Peyer's patch (tissue), 4 donors: ENCODE data around the gene S1PR1. TPM values are rescaled to one million over a fixed set of nuclear protein-coding genes. Genes with fewer than 3 reads are reported as not detected.
"Not testable (repeated sequence)": the region's sequence is repeated elsewhere in the genome, so short reads cannot be mapped to it uniquely, and the experiment has no call there.

Experiments used
- DNase-seq, 3 donors: peaks; one replicate each; pipeline ENCODE4 v3.0.0-alpha.2; 2017 to 2019
- H3K27ac ChIP-seq, 4 donors: fragments of 200-600 bp; sonication (generic); one replicate each; pipeline ENCODE4 v1.5.1; 2016 to 2019
- H3K27me3 ChIP-seq, 2 donors: fragments of 200-600 bp; sonication (generic); one replicate each; pipeline ENCODE4 v1.5.1; 2019
- H3K36me3 ChIP-seq, 3 donors: fragments of 200-600 bp; sonication (generic); one replicate each; pipeline ENCODE4 v1.5.1; 2016 to 2019
- H3K4me1 ChIP-seq, 4 donors: fragments of 200-600 bp; sonication (generic); one replicate each; pipeline ENCODE4 v1.5.1; 2016 to 2019
- H3K4me3 ChIP-seq, 4 donors: fragments of 200-600 bp; sonication (generic); 1 replicate in 3 of 4; 2 replicates in 1 of 4; pipeline ENCODE4 v1.5.1; 2016 to 2019; ENCODE audit warnings: mild to moderate bottlenecking in 1 of 4
- H3K9me3 ChIP-seq, 4 donors: fragments of 200-600 bp; sonication (generic); one replicate each; pipeline ENCODE4 v1.5.1; 2016 to 2019; ENCODE audit warnings: mild to moderate bottlenecking in 1 of 4
- CTCF ChIP-seq, 6 experiments: fragments of 450-650 bp in 4 of 6; fragments of 200-600 bp in 2 of 6; sonication (generic) in 1 of 6; IDR thresholded peaks; one replicate each; pipeline ENCODE4 v1.5.1; 2017 to 2019; ENCODE audit warnings: antibody characterized with exemption in 6 of 6, mild to moderate bottlenecking in 3 of 6, moderate library complexity in 1 of 6
- POLR2A ChIP-seq, 2 donors: fragments of 450-650 bp; IDR thresholded peaks; one replicate each; pipeline ENCODE4 v1.5.1; 2017; ENCODE audit warnings: antibody characterized with exemption in 2 of 2, mild to moderate bottlenecking in 2 of 2, moderate library complexity in 2 of 2
- total RNA-seq, 4 donors: library from RNA; depleted of rRNA; stranded (reverse); fragments of >200 nt; gene quantifications; one replicate each; pipeline ENCODE4 v1.1.0, GENCODE V29; 2016

S1PR1 gene
- total RNA-seq, result 10 to 100 TPM in 3 of 4 donors, 1 to 10 TPM in 1; 3.0 to 27.2 (median 19.3) TPM

DNA sequence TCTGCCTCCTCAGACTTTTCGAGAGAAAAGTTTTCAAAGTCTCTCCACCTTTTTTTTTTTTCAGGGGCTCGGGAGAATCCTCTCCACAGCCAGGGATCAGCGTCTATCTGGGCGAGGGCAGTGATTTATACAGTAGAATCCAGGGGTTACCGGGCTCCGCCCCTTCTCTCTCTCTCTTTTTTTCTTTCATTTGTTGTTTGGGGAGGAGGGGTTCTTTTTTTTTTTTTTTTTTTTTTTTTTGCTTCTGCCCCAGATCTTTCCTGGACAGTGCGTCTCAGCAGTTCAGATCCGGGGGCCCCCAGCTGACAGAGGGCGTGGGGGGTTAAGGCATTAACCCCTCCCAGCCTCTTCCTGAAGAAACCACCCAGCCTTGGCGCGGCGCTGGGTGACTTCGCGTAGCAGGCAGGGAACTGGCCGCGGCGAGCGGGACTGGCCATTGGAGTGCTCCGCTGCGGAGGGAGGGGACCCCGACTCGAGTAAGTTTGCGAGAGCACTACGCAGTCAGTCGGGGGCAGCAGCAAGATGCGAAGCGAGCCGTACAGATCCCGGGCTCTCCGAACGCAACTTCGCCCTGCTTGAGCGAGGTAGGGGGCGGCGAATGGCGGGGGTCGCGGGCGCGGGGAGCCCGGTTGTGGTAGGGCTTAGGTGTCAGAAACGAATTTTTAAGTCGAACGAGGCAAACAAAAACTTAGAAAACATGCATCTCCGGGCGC is at the start of gene S1PR1:
Gene S1PR1, plus strand, starts transcription at position 504 of the 713 bp plus-strand sequence. CDS start 1,966 bp downstream, outside the sequence.
- Histone ChIP-seq H3K9me3 (no peaks in the 10 kb centered on the region), H3K27ac (peak within 1 kb of the TSS; percentile 61 to 81 (median 72)), H3K4me3 (peak within 1 kb of the TSS; percentile 43 to 66 (median 56)), H3K27me3 (no peaks in the 10 kb centered on the region), H3K4me1 (peaks cover 0 to 26% (median 11%) of the 10 kb centered on the region in 4 donors), H3K36me3 (no peaks in the 10 kb centered on the region)
- TF ChIP-seq POLR2A (IDR thresholded peaks at IDR 0.05) (no peak), CTCF (IDR thresholded peaks at IDR 0.05) (no peak)
- DNase-seq, result peak; percentile 63 to 80 (median 73)

DNA sequence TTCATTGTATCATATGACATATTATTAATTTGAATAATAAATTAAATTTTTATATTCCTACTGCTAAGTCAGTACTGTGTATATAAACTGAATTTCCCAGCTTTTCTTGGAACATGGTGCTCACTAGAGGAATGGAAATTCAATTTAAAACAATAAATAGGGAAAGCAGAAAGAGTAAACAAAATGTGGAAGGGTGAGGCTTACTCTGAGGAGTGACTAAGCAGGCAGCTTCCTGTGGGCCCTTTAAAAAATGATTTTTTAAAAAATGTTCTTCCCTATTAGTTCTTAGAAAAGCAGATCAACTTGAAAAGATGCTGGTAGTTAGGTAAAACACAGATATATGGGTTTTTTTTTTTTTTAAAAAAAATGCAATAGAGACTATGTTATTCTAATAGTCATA is 49.5 kb upstream of the S1PR1 start:
- Histone ChIP-seq H3K27ac (no peak overlapping the region), H3K27me3 (no peaks in the 10 kb centered on the region), H3K4me3 (no peak overlapping the region), H3K9me3 (no peaks in the 10 kb centered on the region), H3K36me3 (no peaks in the 10 kb centered on the region), H3K4me1 (no peaks in the 10 kb centered on the region)
- TF ChIP-seq POLR2A (IDR thresholded peaks at IDR 0.05) (no peak), CTCF (IDR thresholded peaks at IDR 0.05) (no peak)
- no peak for DNase-seq

DNA sequence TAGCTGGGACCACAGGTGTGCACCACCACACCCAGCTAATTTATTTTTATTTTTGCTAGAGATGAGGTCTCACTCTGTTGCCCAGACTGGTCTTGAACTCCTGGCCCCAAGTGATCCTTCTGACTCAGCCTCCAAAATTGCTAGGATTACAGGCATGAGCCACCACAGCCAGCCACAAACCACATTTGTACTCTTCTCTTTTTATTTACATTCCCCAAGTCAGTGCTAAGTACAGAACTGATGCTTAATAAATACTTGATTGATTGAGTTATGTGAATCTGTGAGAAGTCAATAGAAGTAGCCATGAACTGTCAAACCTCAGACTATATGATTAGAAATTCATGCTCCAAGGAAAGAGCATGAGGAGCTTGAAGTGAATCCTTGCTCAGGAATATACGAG is 48.5 kb upstream of the S1PR1 start:
- no peaks in the 10 kb centered on the region for H3K4me1 ChIP-seq
- no peaks in the 10 kb centered on the region for H3K36me3 ChIP-seq
- no peaks in the 10 kb centered on the region for H3K9me3 ChIP-seq
- H3K27ac ChIP-seq, result no peak overlapping the region
- DNase-seq, result no peak
- no peak for TF ChIP-seq POLR2A (IDR thresholded peaks at IDR 0.05)
- TF ChIP-seq CTCF (IDR thresholded peaks at IDR 0.05), result no peak
- H3K4me3 ChIP-seq, result no peak overlapping the region
- no peaks in the 10 kb centered on the region for H3K27me3 ChIP-seq

GRCh38 chr1:101188968-101189367 is 47.9 kb upstream of the S1PR1 start:
- H3K27ac ChIP-seq, H3K4me1 ChIP-seq, H3K27me3 ChIP-seq, H3K4me3 ChIP-seq, H3K36me3 ChIP-seq, DNase-seq, H3K9me3 ChIP-seq: not testable (repeated sequence)

DNA sequence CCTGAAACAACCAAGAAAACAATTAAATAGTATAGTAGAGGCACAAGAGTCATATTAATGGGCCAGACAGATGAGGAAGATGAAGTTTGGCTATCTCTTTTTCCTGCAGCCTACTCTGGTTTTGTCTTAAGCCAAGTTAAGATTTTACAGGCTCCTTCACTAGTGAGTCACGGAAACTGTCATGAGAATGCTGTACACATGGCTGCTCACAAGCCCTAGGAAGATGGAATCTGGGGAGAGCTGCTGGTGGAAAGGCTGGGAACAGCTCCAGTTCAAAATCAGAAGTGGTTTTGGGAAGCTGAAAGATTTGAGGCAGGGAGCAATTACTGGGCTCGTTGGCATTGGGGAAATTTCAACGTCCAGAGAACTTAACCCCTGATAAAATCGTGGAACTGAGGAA is 46.4 kb upstream of the S1PR1 start:
- Histone ChIP-seq H3K4me3 (no peak overlapping the region), H3K36me3 (no peaks in the 10 kb centered on the region), H3K9me3 (no peaks in the 10 kb centered on the region), H3K27ac (no peak overlapping the region), H3K4me1 (no peaks in the 10 kb centered on the region), H3K27me3 (no peaks in the 10 kb centered on the region)
- TF ChIP-seq POLR2A (IDR thresholded peaks at IDR 0.05) (no peak), CTCF (IDR thresholded peaks at IDR 0.05) (no peak)
- DNase-seq, result no peak

- Histone ChIP-seq H3K27me3 (no peaks in the 10 kb centered on the region), H3K27ac (no peak overlapping the region), H3K4me3 (no peak overlapping the region), H3K4me1 (no peaks in the 10 kb centered on the region), H3K9me3 (no peaks in the 10 kb centered on the region), H3K36me3 (no peaks in the 10 kb centered on the region)
- DNase-seq, result no peak
- TF ChIP-seq POLR2A (IDR thresholded peaks at IDR 0.05) (no peak), CTCF (IDR thresholded peaks at IDR 0.05) (no peak)
Measured at GRCh38 chr1:101191049-101191448, 45.8 kb upstream of the S1PR1 start.
